Activated T-cell treated with anti-CD3 and anti-CD28 coated beads, Interleukin-2, amount 50 U/mL, for 72 hours (primary cell): ENCODE data around the gene GPR107. TPM values are rescaled to one million over a fixed set of nuclear protein-coding genes. Genes with fewer than 3 reads are reported as not detected.

ENCODE experiments used
- ATAC-seq, 2 donors: fragments of 150-1000 bp; cut with Tn5 transposase; replicated peaks in 1 of 2; 2 replicates each; pipeline ENCODE4 v1.10.0; 2021; ENCODE audit warnings: moderate library complexity in 2 of 2, mild to moderate bottlenecking in 1 of 2
- DNase-seq, 2 donors: peaks; one replicate each; pipeline ENCODE4 v3.0.0; 2021 to 2022; ENCODE audit warnings: mixed read lengths in 1 of 2
- H3K27ac Mint-ChIP-seq: one replicate; pipeline ENCODE4 v1.8.0; 2022; ENCODE audit warnings: mild to moderate bottlenecking, moderate library complexity, mixed read lengths
- H3K27me3 Mint-ChIP-seq: one replicate; pipeline ENCODE4 v1.8.0; 2022; ENCODE audit warnings: low read depth, mixed read lengths
- H3K36me3 Mint-ChIP-seq, 2 donors: one replicate each; pipeline ENCODE4 v1.8.0; 2022; ENCODE audit warnings: mixed read lengths in 2 of 2, mild to moderate bottlenecking in 1 of 2; ENCODE audit not compliant: insufficient read depth in 2 of 2
- H3K4me1 Mint-ChIP-seq: one replicate; pipeline ENCODE4 v1.8.0; 2022; ENCODE audit warnings: low read depth, mixed read lengths
- H3K4me3 Mint-ChIP-seq, 2 donors: one replicate each; pipeline ENCODE4 v1.8.0; 2022; ENCODE audit warnings: mild to moderate bottlenecking in 2 of 2, mixed read lengths in 2 of 2, moderate library complexity in 2 of 2
- H3K9me3 Mint-ChIP-seq, 2 donors: one replicate each; pipeline ENCODE4 v1.8.0; 2022; ENCODE audit warnings: mixed read lengths in 2 of 2
- total RNA-seq, 2 donors: library from RNA; stranded (reverse); gene quantifications; one replicate each; pipeline ENCODE4 v1.2.3, GENCODE V29; 2022

Gene GPR107
- total RNA-seq, 2 donors from 2014 or later, result 27.3 to 31.7 TPM

GRCh38 chr9:130185017-130185416, 131.3 kb downstream of the GPR107 start:
- Mint-ChIP-seq H3K4me3 (no peak overlapping the region), H3K36me3 (no peaks in the 10 kb centered on the region), H3K27me3 (no peaks in the 10 kb centered on the region), H3K27ac (no peak overlapping the region), H3K9me3 (no peaks in the 10 kb centered on the region), H3K4me1 (peaks cover 6% of the 10 kb centered on the region)
- DNase-seq (no peak), ATAC-seq (no peak)

GRCh38 chr9:130185490-130186031, 131.9 kb downstream of the GPR107 start:
- Mint-ChIP-seq H3K36me3 (no peaks in the 10 kb centered on the region), H3K27me3 (no peaks in the 10 kb centered on the region), H3K4me3 (no peak overlapping the region), H3K9me3 (no peaks in the 10 kb centered on the region), H3K27ac (no peak overlapping the region), H3K4me1 (peaks cover 6% of the 10 kb centered on the region)
- no peak for ATAC-seq
- no peak for DNase-seq

- ATAC-seq, result no peak
- no peaks in the 10 kb centered on the region for H3K27me3 Mint-ChIP-seq
- H3K4me3 Mint-ChIP-seq, result no peak overlapping the region
- no peaks in the 10 kb centered on the region for H3K9me3 Mint-ChIP-seq
- DNase-seq, result no peak
- H3K4me1 Mint-ChIP-seq, result peaks cover 6% of the 10 kb centered on the region
- no peaks in the 10 kb centered on the region for H3K36me3 Mint-ChIP-seq
- H3K27ac Mint-ChIP-seq, result no peak overlapping the region
Observed at GRCh38 chr9:130186051-130186450, 132.3 kb downstream of the GPR107 start.

- H3K27ac Mint-ChIP-seq, result no peak overlapping the region
- H3K9me3 Mint-ChIP-seq, result no peaks in the 10 kb centered on the region
- no peaks in the 10 kb centered on the region for H3K36me3 Mint-ChIP-seq
- H3K4me3 Mint-ChIP-seq, result no peak overlapping the region
- ATAC-seq (peak; percentile 51 to 55), DNase-seq (no peak)
- no peaks in the 10 kb centered on the region for H3K27me3 Mint-ChIP-seq
- peaks cover 6% of the 10 kb centered on the region for H3K4me1 Mint-ChIP-seq
Observed at GRCh38 chr9:130186839-130187522, 133.3 kb downstream of the GPR107 start.

- H3K27me3 Mint-ChIP-seq, result no peaks in the 10 kb centered on the region
- no peak overlapping the region for H3K27ac Mint-ChIP-seq
- H3K4me1 Mint-ChIP-seq, result peaks cover 6% of the 10 kb centered on the region
- no peak for ATAC-seq
- DNase-seq, result no peak
- H3K4me3 Mint-ChIP-seq, result no peak overlapping the region
- no peaks in the 10 kb centered on the region for H3K9me3 Mint-ChIP-seq
- H3K36me3 Mint-ChIP-seq, result no peaks in the 10 kb centered on the region
Observed at GRCh38 chr9:130187523-130187846, 133.8 kb downstream of the GPR107 start.

- H3K4me3 Mint-ChIP-seq, result no peak overlapping the region
- H3K9me3 Mint-ChIP-seq, result no peaks in the 10 kb centered on the region
- no peaks in the 10 kb centered on the region for H3K36me3 Mint-ChIP-seq
- no peaks in the 10 kb centered on the region for H3K27me3 Mint-ChIP-seq
- DNase-seq, result no peak
- no peaks in the 10 kb centered on the region for H3K4me1 Mint-ChIP-seq
- no peak for ATAC-seq
- H3K27ac Mint-ChIP-seq, result no peak overlapping the region
Observed at GRCh38 chr9:130188860-130189481, 135.3 kb downstream of the GPR107 start.

Other genes starting within 250 kb of the GPR107 start
- gene TOR1A, start 229.8 kb upstream of the GPR107 start, total RNA-seq, result 10 to 100 TPM; 47.0 to 49.3 TPM
- gene C9orf78, start 218.6 kb upstream of the GPR107 start, total RNA-seq, result 10 to 100 TPM; 44.6 to 51.7 TPM
- 10 to 100 TPM; 74.4 to 77.9 TPM for gene USP20, start 218.4 kb upstream of the GPR107 start, total RNA-seq
- 100 to 1,000 TPM; 301 to 323 TPM for gene FNBP1, start 10.7 kb upstream of the GPR107 start, total RNA-seq
- 10 to 100 TPM; 18.7 to 28.1 TPM for gene NCS1, start 118.5 kb downstream of the GPR107 start, total RNA-seq
- gene HMCN2, start 211.9 kb downstream of the GPR107 start, total RNA-seq, result under 1 TPM; 0.12 to 0.17 TPM